Colon (tissue), 2 donors: ENCODE measurements around the gene ZSCAN18.

Experiments
- FAIRE-seq: peaks from 2 replicates; lab custom pipeline; 2012; peaks lifted over from hg19 to GRCh38; lab: Jason Lieb, UNC
- donor health status: control.
- donor health status: control.

ZSCAN18 gene

DNA sequence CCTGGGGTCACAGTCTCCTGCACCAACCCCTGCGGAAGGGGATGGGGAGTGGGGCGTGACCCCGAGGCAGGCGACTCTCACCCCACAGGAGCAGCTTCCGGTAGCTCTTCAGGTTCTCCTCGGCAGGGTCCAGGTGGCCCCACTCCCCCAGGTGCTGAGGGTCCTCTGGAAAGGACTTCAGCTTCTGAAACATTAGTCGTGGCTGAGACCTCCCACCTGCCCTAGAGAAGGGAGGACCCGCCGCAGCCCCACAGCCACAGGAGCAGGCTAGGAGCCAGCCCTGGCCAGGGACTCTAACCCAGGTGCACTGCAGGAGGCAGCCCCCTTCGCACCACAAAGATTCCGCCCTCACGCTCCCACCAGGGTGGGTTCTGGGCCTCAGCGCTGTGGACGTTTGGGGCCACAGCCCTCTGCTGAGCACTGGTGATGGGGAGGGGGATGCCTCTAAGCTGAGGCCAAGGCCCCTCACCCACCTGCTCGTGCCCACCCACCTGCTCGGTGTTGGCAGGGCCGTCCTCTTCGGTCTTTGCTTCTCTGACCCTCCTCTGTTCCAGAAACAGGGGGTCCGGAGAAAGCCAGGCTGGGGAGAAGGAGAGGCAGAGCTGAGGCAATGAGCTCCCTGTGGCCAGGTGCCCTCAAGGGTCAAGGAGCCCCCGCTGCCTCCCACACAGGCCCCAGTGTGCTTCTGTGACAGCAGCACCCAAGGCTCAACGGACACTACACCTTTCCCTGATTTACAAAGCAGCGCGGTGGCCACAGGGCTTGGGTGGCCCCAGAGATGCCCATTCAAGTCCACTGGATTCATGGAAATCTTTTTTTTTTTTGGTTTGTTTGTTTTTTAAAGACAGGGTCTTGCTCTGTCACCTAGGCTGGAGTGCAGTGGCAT, 11.0 kb downstream of the ZSCAN18 start:
- FAIRE-seq = no peak

DNA sequence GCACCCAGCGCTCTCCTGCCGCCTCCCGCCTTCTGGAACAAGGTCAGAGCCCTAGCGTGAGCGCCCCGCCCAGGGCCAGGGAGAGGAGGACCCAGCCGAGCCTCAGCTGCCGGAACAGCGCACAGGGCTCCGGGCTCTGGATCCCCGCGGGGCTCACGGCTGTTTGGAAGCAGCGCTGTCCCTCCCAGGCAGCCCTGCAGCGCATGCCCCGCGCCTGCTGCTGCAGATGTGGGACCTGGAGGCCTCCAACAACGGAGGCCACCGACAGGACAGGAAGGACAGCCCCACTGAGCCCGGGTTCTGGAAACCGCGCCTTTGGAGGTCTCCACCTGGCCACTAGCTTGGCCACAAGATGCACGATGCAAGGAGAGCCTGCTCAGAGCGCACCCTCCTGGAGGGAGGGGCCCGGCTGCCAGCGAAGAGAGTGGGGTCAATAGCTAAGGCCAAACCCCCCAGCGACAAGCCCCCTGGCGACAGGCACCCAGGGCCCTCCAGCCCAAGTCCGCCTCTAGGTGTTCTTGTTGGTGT, 12.6 kb downstream of the ZSCAN18 start:
- FAIRE-seq = no peak

DNA sequence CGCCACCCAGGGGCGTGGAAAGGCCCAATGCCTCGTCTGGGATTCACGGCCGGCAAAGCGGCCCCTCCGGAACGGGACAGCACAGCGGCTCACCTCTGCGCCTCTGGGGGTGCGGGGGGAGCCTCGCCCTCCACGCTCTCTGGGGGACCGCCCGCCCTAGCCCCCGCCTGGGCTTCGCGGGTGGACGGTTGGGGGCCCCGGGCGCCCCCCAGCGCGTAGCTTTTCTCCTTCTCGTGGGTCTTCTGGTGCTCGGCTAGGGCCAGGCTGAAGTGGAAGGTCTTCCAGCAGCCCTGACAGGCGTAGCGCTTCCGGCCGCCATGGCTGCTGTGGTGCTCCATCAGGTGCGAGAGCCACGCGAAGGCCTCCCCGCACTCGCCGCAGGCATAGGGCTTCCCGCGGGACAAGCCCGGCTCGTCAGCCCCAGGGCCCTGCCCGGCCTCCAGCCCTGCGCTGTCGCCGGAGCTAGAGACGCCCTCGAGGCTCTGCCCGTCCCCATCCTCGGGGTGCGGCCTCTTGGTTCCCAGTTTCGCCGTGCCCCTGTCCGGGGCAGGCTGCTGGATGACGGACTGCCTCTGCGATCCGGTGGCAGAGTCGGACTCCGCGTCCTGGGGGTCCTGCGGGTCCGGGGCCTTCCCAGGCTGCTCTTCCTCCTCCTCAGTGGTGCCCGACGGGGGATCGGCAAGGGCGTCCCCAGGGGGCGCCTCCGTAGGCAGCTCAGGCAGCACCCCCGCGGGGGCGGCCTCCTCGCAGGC, 13.3 kb downstream of the ZSCAN18 start:
- FAIRE-seq = no peak

DNA sequence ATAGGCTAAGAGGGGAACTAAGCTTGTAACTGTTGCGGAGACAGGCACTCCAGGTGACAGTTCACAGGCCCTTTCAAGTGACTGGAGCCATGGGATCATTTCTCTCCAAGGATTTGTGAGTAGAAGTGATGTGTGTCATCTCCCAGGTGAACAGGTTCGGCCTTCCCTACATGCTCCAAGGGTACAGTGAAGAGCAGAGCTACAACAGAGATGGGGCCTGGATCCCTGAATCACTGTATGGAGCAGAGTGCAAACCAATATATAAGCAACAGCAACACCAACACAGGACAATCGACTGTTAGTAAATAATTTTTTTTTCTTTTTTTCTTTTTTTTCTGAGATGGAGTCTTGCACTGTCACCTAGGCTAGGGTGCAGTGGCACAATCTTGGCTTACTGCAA, 15.0 kb downstream of the ZSCAN18 start:
- FAIRE-seq = no peak

DNA sequence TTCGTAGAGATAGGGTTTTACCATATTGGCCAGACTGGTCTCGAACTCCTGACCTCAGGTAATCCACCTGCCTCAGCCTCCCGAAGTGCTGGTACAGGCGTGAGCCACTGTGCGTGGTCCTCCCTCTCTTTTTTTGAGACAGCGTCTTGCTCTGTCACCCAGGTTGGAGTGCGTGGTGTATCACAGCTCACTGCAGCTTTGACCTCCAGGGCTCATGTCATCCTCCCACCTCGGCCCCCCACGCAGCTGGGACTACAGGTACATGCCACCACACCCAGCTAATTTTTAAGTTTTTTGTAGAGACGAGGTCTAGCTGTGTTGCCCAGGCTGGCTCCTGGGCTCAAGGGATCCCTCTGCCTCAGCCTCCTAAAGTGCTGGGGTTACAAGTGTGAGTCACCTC, 18.2 kb downstream of the ZSCAN18 start:
- FAIRE-seq = no peak

DNA sequence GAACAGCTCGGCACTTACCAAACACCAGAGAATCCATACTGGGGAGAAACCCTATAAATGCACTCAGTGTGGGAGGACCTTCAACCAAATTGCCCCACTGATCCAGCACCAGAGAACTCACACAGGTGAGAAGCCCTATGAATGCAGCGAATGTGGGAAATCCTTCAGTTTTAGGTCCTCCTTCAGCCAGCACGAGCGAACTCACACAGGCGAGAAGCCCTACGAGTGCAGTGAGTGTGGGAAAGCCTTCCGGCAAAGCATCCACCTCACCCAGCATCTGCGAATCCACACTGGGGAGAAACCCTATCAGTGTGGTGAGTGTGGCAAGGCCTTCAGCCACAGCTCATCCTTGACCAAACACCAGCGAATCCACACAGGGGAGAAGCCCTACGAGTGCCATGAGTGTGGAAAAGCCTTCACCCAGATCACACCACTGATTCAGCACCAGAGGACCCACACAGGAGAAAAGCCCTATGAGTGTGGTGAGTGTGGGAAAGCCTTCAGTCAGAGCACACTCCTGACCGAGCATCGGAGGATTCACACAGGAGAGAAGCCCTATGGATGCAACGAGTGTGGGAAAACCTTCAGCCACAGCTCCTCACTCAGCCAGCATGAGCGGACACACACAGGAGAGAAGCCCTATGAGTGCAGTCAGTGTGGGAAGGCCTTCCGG, 30.7 kb downstream of the ZSCAN18 start:
- no peak for FAIRE-seq

DNA sequence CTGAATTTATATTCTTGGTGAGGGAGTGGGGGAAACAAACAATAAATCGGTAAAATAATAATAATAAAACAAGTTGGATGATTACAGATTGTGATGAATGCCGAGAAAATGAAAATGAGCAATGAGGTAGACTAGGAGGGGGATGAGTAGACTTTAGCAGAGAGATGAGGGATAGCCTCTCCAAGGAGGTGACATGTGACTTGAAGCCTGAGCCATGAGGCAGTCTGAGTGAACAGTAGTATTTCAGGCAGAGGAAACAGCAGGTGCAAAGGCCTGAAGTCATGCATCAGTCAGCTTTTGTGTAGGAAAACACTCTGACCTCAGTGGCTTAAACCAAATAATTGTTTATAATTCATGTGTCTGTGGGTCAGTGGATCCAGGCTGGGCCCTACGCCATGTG, 34.3 kb downstream of the ZSCAN18 start:
- no peak for FAIRE-seq

DNA sequence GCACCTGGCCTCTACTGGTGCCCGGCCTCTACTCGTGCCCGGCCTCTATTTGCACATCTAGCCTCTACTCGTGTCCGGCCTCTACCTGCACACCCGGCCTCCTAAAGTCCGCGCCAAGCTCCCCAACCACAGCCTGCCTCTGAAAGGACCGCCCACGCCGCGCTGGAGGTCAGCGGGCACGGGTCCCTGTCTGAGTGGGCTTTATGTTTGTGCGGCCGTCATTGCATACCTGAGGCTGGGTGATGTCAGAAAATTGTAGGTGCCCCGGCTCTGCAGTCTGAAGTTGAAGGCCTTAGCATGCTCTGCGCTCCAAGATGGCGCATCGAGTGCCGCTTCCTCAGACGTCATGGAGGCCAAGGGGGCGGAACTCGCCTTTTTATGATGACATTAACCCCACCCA, 37.8 kb downstream of the ZSCAN18 start:
- FAIRE-seq = no peak

DNA sequence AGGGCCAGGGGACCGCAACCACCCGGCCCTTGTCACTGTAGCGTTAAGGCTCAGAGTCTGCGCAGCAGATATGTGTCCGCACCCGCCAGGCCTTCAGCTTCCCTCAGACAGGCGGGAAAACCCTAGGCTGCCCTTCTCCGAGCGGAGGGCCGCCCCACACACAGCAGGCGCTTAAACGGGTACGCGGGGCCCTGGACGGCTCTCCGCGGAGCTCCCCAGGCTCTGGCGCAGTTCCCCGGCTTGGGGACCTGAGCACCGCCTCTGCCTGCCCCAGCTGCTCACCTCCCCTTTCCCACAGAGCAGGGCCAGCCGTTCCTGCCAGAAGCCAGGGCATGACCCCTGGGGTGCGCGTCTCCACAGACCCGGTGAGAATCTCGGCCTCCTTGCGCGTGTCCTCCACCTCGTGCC, 38.4 kb downstream of the ZSCAN18 start:
- no peak for FAIRE-seq

DNA sequence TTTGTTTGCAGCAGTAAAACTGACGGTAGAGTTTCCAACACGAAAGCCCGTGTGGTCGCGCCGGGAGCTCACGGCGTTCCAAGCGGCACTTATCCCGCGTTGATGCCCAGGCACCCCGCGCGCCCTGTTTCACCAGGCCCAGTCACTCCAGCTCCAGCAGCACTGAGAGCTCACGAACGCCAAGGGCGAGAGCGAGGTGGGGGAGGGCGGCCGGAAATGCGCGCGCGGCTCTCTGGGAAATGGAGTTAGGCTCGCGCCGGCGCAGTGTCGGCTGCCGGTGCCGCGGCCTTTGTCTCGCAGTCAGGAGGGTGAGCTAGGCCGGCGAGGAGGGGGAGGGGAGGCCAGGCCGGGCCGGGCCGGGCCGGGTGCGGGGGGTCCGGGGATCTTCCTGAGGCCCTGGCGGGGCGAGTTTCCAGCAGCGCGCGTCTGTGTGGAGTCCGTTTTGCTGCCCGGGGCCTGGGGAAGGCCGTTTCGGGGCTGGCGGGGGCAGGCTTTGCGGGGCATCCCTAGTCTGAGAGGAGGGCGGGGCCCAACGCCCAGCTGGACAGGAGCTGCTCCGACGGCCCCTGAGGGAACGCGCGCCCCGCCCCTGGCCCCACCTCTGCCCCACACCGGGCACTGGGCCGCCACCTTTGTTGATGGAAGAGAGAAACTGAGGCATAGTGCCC, 38.9 kb downstream of the ZSCAN18 start, which contains the start of gene ZNF135:
ZNF135 (plus strand) TSS at position 280 of the 668 bp plus-strand sequence. CDS start 721 bp downstream, outside the sequence.
- no peak for FAIRE-seq

DNA sequence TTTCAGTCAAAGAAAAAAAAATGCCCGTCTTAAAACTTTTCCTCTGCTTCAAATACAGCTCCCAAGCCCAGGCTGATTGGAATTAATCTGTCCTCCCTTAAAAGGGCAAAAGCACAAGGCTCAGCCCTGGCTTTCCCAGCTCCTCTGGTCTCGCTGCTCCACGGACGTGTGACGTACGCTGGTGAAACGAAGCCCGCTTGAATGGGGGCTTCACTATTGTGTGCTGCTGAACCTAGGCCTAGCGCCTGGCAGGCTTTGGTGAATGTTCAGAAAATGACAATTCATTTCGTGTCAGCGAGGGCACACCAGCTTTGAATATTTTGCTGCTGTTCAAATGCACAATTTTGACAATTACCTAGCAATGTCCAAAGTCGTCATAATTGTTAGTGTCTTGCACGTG, 39.6 kb downstream of the ZSCAN18 start:
- no peak for FAIRE-seq

DNA sequence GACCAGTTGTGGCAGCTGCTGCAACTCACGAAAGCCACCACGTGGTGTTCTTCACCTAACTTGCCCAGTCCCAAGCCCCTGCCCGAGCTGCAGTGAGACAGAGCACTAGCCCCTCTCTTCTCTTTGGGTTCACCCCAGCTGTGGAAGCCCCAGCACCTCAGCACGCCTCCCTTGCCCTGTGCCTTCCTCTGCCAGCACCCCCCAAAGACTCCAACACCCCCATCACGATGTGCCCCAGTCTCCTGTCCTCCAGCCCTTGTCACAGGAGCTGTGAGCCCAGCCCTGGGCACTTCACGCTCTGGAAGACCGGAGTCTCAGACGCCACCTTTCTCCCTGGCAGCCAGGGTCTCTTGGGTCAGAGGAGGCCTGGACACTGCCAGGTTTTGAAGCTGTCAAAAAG, 41.2 kb downstream of the ZSCAN18 start:
- no peak for FAIRE-seq

DNA sequence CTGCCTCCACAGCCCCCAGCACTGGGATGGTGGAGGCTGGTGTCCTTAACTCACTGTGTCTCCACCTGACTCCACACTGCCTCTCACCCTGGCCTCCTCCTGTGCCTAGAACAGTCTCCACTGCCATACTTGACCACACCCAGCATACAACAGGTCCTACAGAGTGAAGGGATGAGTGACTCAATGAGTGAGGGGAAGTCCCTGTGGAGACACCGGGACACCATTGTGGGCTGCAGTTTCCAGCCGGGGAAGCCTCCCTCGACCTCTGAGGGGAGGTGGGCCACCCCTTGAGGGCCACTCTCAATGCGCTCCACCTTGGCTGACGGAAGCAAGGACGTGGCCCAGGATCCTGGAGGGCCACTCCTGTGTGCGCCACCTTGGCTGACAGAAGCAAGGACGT, 41.8 kb downstream of the ZSCAN18 start:
- FAIRE-seq = no peak

DNA sequence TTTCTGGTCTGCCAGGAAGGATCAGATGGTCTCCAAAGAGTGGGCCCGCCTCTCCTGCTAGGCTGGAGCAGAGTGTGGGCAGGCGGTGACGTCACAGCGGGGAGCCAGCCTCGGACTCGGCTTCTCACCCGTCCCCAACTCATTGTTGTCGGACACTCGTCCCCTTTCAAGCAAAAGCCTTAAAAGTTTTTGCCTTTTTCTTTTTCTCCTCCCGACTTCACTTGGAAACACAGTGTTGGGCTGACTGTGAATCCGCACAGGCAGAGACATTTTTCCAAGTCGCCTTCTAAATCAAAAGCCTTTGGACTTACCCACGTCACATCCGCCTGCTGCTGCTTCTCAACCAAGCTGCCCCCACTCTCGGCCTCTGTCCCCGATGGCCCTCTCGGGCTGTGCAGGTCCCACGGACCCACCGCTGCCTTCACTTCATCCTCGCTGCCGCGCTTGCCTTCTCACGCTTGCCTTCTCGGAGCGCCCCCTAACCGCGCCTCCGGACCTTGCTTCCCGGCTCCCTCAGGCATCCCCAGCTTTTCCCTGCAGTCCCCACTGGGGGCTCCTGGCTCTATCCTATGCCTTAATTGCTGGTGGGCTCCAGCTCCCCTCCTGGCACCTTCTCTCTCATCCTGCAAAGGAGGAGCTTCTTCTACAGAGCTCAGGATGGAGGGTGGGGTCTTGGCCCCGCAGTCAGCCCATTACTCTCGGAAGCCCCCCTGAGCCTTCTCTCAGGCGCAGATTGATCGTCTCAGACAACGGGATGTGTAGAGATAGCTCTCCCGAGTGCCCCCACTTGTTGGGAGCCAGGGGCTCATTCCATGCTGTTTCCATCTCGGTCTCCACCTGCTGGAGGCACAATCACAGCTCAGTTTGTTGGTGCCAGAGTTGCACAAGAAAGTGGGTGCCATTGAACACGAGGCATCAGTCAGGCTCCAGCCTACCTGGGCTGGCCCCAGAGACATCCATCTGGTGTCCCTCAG, 42.8 kb downstream of the ZSCAN18 start:
- FAIRE-seq = no peak

DNA sequence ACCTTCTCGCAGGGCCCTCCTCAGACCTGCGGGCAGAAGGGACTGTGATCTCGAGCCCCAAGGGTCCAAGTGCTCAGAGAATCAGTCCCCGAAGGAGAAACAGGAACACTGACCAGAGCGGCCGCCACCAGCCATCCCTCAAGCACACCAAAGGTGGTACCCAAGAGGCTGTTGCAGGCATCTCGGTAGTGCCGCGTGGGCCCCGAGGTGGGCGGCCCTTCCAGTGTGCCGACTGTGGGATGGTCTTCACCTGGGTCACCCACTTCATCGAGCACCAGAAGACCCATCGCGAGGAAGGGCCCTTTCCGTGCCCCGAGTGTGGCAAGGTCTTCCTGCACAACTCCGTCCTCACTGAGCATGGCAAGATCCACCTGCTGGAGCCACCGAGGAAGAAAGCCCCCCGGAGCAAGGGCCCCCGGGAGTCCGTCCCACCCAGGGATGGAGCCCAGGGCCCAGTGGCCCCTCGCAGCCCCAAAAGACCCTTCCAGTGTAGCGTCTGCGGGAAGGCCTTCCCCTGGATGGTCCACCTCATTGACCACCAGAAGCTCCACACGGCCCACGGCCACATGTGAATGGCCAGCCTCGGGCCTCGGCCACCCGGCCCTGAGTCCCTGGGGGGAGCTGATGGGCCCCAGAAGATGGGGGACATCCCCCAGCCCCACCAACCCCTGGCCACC, 44.4 kb downstream of the ZSCAN18 start:
- no peak for FAIRE-seq

DNA sequence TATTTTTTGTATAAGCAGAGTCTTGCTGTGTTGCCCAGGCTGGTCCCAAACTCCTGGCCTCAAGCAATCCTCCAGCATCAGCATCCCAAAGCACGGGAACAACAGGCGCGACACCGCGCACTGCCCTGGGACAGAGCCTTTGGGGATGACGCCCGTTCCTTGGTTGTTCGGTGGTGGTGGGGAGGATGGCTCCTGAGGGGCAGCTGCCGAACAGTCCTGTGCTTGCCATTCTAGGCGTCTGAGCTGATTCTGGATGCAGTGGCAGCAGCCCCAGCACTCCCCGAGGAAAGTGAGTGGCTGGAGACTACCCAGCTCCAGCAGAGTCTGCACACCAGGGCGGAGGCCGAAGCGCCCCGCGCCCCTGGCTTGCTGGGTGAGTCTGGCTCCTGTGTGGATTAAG, 45.8 kb downstream of the ZSCAN18 start:
- FAIRE-seq = no peak

DNA sequence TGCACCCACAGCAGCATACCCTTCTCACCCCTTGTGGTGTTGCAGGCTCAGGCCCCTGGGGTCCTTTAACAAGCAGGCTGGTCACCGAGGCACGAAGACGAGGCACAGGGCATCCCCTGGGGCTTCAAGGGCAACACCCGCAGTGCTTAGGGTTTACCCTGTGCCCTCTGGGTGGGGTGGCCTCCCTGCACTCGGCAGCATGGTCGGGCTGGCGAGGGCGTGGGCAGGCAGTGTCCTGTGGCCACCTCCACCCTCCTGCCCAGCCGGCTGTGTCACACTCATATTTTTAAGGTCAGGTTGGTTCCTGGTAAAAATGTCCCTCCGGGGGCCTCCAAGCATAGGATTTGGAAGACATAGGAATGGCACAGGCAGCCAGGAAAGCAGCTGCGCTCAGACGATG, 50.4 kb downstream of the ZSCAN18 start:
- FAIRE-seq = no peak

DNA sequence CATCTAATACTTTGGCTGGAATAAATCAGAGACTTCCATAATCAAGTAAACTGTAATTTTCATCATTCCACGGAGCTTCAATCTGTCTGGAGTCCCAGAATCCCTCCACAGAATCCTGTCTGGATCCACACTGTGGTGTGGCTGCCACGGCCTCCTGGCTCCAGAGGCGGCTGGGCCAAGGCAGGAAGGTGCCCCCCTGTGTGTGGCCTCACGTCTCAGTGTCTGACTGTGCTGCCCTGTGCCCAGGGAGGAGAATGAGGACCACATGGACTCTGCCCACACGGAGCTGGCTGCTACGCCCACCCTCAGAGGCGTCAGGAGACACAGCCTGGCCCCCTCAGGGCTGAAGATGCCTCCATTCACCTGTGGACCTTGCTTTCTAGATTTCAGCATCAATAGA, 51.2 kb downstream of the ZSCAN18 start:
- no peak for FAIRE-seq

DNA sequence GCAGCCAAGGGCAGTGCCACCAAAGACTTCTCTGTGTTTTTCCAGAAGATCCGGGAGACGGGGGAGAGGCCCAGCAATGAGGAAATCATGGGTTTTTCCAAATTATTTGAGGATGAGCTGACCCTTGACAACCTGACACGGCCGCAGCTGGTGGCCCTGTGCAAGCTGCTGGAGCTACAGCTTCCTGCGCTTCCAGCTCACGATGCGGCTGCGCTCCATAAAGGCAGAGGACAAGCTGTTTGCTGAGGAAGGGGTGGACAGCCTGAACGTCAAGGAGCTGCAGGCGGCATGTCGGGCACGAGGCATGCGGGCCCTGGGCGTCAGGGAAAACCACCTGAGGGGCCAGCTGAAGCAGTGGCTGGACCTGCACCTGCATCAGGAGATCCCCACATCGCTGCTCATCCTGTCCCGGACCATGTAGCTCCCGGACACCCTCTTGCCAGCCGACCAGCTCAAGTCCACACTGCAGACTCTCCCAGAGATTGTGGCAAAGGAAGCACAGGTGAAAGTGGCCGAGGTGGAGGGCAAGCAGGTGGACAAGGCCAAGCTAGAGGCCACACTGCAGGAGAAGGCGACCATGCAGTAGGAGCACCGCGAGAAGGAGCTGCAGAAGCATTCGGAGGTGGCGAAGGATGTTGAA, 52.5 kb downstream of the ZSCAN18 start:
- no peak for FAIRE-seq

DNA sequence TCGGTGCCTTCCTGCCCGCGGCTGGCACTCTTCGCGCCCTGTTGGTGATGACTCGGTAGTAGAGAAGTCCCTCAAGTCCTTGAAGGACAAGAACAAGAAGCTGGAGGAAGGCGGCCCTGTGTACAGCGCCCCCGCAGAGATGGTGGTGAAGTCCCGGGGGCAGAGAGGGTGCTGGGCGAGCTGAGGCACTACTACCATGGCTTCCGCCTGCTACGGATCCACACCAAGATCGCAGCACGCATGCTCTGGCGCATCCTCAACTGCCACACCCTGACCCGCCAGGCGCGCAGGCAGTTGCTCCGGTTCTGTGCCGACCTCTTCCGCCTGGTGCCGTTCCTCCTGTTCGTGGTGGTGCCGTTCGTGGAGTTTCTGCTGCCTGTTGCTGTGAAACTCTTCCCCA, 53.1 kb downstream of the ZSCAN18 start:
- FAIRE-seq = no peak
